HEK293T (cell line): ENCODE data around the gene ZBTB38.

Experiments used
- ELF4 ChIP-seq: fragments of 450-650 bp; IDR thresholded peaks from 2 replicates; pipeline ENCODE4 v1.6.1; 2017; ENCODE audit warnings: antibody characterized with exemption
- FOXA1 ChIP-seq: fragments of 450-650 bp; IDR thresholded peaks from 2 replicates; pipeline ENCODE4 v1.6.1; 2016; ENCODE audit warnings: mild to moderate bottlenecking
- FOXK2 ChIP-seq: fragments of 450-650 bp; IDR thresholded peaks from 2 replicates; pipeline ENCODE4 v1.6.1; 2016; ENCODE audit warnings: mild to moderate bottlenecking
- FOXM1 ChIP-seq: fragments of 450-650 bp; IDR thresholded peaks from 2 replicates; pipeline ENCODE4 v1.6.1; 2017; ENCODE audit warnings: mild to moderate bottlenecking, borderline replicate concordance
- HDGF ChIP-seq: fragments of 450-650 bp; IDR thresholded peaks from 2 replicates; pipeline ENCODE4 v1.6.1; 2017; ENCODE audit warnings: antibody characterized with exemption, borderline replicate concordance
- LEF1 ChIP-seq: fragments of 450-650 bp; IDR thresholded peaks from 2 replicates; pipeline ENCODE4 v1.6.1; 2017; ENCODE audit warnings: mild to moderate bottlenecking, borderline replicate concordance
- SP1 ChIP-seq: fragments of 450-650 bp; IDR thresholded peaks from 2 replicates; pipeline ENCODE4 v1.6.1; 2017
- SUZ12 ChIP-seq: fragments of 450-650 bp; IDR thresholded peaks from 2 replicates; pipeline ENCODE4 v1.6.1; 2016; ENCODE audit warnings: mild to moderate bottlenecking
- TARDBP ChIP-seq: fragments of 450-650 bp; IDR thresholded peaks from 2 replicates; pipeline ENCODE4 v1.6.1; 2016
- ZNF384 ChIP-seq: fragments of 450-650 bp; IDR thresholded peaks from 2 replicates; pipeline ENCODE4 v1.6.1; 2016
- TF ChIP-seq, protein P1 (sequence below): fragments of 450-650 bp; IDR thresholded peaks from 2 replicates; pipeline ENCODE4 v1.6.1; 2016

DNA sequence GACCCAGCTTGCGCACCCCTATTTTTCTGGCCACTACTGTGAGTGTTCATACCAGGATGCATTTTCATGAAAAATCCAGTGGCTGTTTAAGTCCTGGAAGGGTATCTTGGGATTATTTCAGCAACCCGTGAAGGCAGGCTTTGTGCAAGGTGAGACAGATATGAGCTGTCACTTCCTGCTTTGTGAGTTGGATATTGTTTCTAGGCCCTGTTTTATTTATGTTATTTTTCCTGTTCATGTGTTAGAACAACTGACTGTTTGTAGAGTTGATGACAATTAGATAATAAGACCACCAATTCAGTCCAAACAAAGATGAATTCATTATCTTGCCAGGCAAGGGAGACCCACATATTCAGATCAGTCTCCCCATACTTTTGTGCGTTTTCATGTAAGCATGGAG, 42.5 kb downstream of the ZBTB38 start:
- TF ChIP-seq FOXK2 (no peak), FOXM1 (no peak), FOXA1 (no peak), HDGF (no peak), TARDBP (no peak), ELF4 (no peak), ZNF384 (no peak), SP1 (no peak), LEF1 (no peak), SUZ12 (no peak)
- TF ChIP-seq, protein P1, sequence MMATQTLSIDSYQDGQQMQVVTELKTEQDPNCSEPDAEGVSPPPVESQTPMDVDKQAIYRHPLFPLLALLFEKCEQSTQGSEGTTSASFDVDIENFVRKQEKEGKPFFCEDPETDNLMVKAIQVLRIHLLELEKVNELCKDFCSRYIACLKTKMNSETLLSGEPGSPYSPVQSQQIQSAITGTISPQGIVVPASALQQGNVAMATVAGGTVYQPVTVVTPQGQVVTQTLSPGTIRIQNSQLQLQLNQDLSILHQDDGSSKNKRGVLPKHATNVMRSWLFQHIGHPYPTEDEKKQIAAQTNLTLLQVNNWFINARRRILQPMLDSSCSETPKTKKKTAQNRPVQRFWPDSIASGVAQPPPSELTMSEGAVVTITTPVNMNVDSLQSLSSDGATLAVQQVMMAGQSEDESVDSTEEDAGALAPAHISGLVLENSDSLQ: no peak
